HUDEP-2 (cell line): ENCODE data around the gene ZNF235.
"Not testable (repeated sequence)": the region's sequence is repeated elsewhere in the genome, so short reads cannot be mapped to it uniquely, and the experiment has no call there.

Source experiments
- DNase-seq, 76 experiments: peaks; one replicate each; lab custom pipeline; 2025; ENCODE audit not compliant: unreplicated experiment in 76 of 76; lab: John Stamatoyannopoulos, UW

Gene ZNF235

DNA sequence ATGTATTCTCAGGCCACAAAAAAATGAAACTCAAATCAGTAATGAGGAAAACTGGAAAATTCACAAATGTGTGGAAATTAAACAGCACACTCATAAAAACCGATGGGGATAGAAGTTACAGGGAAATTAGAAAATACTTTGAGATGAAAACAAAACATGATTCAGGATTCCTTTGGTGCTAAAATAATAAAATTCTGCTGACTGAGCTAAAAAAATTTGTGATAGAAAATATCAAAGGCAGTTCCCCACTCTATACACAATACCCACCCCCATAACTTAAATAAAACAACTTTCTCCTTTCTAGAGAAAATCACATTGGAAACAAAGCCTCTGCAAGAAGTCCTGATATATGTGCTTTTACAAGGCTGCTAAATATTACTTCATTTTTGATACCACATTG, 46.7 kb downstream of the ZNF235 start:
- DNase-seq = no peak

DNA sequence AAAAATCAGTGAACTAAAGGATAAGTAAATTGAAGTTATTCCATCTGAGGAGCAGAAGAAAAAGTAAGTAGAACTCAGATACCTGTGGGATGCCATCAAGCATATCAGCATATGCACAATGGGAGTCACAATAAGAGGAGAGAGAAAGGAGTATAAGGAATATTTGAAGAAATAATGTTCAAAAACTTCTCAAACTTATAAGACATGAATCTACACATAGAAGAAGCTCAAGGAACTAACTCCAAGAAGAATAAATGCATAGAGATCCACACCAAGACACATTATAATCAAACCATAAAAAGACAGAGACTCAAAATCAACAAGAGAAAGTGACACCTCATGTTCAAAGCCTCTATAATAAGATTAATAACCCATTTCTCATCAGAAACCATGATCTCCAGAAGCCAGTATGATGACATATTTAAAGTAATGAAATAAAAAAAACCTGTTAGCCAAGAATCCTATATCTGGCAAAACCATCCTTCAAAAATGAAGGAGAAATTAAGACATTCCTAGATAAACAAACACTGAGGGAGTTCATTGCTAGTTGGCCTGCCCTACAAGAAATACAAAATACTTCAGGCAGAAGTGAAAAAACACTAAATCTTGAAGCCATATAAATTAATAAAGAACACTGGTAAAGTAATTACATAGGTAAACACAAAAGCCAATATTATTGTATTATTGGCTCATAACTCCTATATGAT, 49.0 kb downstream of the ZNF235 start:
- no peak for DNase-seq

- no peak for DNase-seq
These were observed 50.3 kb downstream of the ZNF235 start for GRCh38 chr19:44254496-44254895.

DNA sequence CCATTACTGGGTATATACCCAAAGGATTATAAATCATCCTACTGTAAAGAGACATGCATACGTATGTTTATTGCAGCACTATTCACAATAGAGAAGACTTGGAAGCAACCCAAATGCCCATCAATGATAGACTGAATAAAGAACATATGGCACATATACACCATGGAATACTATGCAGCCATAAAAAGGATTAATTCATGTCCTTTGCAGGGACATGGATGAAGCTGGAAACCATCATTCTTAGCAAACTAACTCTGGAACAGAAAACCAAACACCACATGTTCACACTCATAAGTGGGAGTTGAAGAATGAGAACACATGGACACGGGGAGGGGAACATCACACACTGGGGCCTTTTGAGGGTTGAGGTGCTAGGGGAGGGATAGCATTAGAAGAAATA, 51.4 kb downstream of the ZNF235 start:
- DNase-seq = not testable (repeated sequence)

- DNase-seq = not testable (repeated sequence)
These were observed 52.5 kb downstream of the ZNF235 start for GRCh38 chr19:44252332-44252731.

DNA sequence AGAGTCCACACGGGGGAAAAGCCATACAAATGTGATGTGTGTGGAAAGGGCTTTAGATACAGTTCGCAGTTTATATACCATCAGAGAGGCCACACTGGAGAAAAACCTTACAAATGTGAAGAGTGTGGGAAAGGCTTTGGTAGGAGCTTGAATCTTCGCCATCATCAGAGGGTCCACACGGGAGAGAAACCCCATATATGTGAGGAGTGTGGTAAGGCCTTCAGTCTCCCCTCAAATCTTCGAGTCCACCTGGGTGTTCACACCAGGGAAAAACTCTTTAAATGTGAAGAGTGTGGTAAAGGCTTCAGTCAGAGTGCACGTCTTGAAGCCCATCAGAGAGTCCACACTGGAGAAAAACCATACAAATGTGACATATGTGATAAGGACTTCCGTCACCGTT, 68.4 kb downstream of the ZNF235 start:
- no peak for DNase-seq
